ENCODE measurements around the gene CHCHD6.

DNA sequence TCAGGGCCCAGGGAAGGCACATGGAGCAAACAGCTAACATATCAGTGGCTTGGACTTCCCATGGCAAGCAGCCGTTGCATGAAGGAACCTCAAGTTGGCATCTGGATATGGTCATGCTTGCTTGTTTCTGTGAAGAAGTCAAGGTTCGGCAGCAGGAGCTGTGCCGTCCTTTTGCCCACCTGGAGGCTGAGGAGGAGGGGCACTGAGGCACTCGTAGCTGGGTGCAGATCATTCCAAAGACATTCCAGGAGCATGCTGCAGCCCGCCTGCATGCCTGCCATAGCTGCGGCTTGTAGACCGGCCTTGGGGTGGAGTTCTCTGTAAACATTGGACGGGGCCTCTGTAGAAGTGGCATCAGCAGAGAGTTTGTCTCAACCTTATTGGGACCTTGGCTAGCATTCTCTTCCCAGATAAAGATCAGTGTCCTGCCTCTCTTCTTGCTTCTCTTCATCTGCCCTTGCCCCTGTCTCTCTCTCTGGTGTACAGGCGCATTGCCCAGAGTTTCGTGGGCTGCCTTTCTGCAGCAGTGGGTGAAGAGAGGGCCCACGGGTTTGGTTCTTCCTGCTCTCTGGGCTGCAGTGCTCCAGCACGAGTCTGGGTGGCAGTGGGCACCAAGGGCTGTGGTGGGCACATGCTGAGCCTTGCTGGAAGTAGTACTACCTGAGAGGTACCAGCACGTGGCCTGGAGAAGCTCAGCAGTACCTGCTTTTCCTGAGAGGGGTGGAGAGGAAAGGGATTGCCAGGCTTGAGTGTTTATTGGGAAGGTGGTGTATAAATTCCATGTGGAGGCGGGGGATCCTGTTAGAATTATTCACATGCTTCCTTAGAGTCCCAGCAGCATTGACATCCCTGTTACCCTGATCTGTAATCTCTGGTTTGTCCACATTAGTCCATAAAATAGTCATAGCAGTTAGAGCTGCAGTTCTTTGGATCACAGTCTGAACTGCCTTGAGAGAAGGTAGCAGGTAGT lies 49.4 kb downstream of the CHCHD6 start:
- TF ChIP-seq EZH2 (IDR thresholded peaks at IDR 0.05; ENCODE audit: borderline replicate concordance, low read depth, low read length, severe bottlenecking) (no peak), CTCF (IDR thresholded peaks at IDR 0.05; ENCODE audit: borderline replicate concordance, extremely low read depth, low read length, poor library complexity, severe bottlenecking) (no peak)

Measured in DND-41 (cell line).